Measurements from ENCODE around the gene ANKS1B.
"Not testable (repeated sequence)": the region's sequence is repeated elsewhere in the genome, so short reads cannot be mapped to it uniquely, and the experiment has no call there.

The ANKS1B gene

DNA sequence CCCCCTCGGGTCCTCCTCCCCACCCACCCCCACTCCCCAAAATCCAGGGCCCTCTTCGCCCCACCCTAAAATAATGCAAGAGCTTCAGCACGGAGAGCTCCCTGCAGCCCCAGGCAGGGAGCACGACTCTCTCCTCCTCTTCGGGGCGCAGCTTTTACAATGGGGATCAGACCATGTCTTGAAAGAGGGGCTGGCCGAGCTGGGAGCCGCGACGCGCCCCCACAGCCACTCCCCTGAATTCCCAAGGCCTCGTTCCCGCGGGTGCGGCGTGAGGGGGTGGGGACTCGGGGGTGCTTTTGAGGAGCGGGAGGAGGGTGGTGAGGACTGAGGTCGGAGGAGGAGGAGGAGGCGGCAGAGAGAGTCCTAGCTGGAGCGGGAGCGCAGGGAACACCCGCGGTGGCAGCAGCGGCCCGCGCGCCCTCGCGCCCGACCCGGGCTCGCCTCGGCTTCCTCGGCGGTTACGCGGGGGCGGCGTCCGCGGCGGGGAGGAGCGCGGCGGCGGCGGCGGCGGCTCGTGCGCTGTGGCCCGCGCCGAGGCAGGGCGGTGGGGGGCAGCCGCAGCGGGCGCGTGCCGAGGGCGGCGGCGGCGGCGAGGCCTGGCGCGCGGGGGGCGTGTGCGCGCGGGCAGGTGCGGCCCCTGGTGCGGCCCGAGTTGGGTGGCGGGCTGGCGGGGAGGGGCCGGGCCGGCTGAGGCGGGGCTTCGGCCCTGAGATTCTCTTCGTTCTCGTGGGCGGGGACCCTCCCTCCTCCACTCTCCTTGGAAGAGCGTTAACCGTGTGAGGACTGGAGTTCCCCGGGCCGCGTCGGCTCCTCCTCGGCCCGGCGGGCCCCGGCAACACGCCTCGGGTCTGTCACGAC is at the start of gene ANKS1B:
ANKS1B (minus strand) TSS at position 666 of the 858 bp plus-strand sequence. CDS start 699 bp downstream, outside the sequence.
- no peak within 1 kb of the TSS for H3K27ac Mint-ChIP-seq
- H3K4me1 Mint-ChIP-seq (ENCODE audit: low read depth), result peaks cover 6% of the 10 kb centered on the region
- peaks cover 53% of the 10 kb centered on the region for H3K27me3 Mint-ChIP-seq
- H3K9me3 Mint-ChIP-seq, result no peaks in the 10 kb centered on the region
- intact Hi-C loops (cut with micrococcal nuclease), result no loop called here
- H3K4me3 Mint-ChIP-seq, result peak within 1 kb of the TSS; percentile 69
- H3K36me3 Mint-ChIP-seq (ENCODE audit: low read depth), result no peaks in the 10 kb centered on the region

DNA sequence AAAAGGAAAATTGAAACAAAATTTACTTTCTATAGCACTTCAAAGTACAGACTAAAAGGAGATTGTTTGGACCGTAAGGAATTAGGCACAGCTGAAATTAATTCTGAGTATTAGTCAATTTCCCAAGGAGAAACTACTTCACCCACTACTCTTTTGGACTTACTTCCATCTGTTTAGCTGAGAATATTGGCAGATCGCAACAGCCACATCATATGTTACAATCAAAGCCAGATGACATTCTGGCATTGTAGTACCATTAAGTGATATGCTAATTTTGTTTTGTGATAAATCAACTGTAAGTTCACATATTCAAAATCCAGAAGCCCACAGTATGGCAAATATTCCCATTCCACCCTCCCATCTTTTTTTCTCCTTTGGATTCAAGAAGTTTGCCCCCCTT is 47.1 kb upstream of the ANKS1B start:
- no peaks in the 10 kb centered on the region for H3K9me3 Mint-ChIP-seq
- H3K4me3 Mint-ChIP-seq, result no peak overlapping the region
- no peaks in the 10 kb centered on the region for H3K27me3 Mint-ChIP-seq
- intact Hi-C loops (cut with micrococcal nuclease), result no loop called here
- H3K27ac Mint-ChIP-seq, result no peak overlapping the region
- no peaks in the 10 kb centered on the region for H3K4me1 Mint-ChIP-seq (ENCODE audit: low read depth)
- peaks cover 36% of the 10 kb centered on the region for H3K36me3 Mint-ChIP-seq (ENCODE audit: low read depth)

DNA sequence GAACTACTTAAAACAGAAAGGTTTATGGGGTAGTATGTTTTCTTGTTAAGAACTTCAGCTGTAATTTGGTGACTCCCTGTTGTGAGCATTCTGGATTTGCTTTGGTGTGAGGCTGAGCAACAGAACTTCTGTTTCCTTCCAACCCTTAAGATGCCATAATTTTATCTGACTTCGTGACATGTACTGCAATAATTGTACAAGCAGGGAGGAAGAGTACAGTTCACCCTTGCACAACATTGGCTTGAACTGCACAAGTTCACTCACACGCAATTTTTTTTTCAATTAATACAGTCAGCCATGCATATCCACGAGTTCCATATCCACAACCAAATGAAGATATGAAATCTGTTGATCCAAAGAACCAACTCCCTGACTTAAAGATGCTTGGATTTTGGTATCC is 42.9 kb upstream of the ANKS1B start:
- no peaks in the 10 kb centered on the region for H3K9me3 Mint-ChIP-seq
- H3K36me3 Mint-ChIP-seq (ENCODE audit: low read depth), result peaks cover 12% of the 10 kb centered on the region
- H3K4me1 Mint-ChIP-seq (ENCODE audit: low read depth), result no peaks in the 10 kb centered on the region
- no peak overlapping the region for H3K4me3 Mint-ChIP-seq
- no peak overlapping the region for H3K27ac Mint-ChIP-seq
- intact Hi-C loops (cut with micrococcal nuclease), result no loop called here
- no peaks in the 10 kb centered on the region for H3K27me3 Mint-ChIP-seq

DNA sequence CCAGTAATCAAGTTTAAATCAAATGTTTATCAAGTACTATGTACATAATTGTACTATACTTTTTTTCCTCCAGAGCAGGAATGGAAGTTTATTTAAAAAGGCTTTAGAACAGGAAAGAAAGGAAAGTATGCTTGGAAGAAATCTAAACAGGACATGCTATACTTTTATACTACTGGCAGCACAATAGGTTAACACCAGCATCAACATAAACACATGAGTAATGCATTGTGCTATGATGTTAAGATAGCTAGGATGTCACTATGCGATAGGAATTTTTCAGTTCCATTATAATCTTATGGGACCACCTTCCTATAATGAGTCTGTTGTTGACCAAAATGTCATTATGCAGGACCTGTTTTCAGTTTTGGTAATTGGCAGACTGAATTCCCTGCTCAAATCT is 41.5 kb upstream of the ANKS1B start:
- Mint-ChIP-seq H3K36me3 (ENCODE audit: low read depth) (peaks cover 3% of the 10 kb centered on the region), H3K27me3 (no peaks in the 10 kb centered on the region), H3K4me3 (no peak overlapping the region), H3K9me3 (peaks cover 10% of the 10 kb centered on the region), H3K4me1 (ENCODE audit: low read depth) (no peaks in the 10 kb centered on the region), H3K27ac (no peak overlapping the region)
- intact Hi-C loops (cut with micrococcal nuclease), result no loop called here

DNA sequence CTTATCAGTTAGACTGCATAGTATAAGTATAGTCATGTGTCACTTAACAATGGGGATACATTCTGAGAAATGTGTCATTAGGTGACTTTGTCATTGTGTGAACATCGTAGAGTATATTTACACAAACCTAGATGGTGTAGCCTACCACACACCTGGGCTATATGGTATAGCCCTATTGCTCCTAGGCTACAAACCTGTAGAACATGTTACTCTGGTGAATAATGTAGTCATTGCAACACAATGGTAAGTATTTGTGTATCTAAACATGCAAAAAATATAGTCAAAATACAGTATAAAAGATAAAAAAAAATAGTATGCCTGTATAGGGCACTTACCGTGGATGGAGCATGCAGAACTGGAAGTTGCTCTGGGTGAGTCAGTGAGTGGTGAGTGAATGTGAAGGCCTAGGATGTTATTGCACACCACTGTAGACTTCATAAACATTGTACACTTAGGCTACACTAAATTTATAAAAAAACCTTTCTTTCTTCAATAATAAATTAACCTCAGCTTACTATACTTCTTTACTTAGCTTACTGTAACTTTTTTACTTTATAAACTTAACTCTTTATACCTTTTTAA is 40.3 kb upstream of the ANKS1B start:
- H3K9me3 Mint-ChIP-seq, result peaks cover 10% of the 10 kb centered on the region
- no peaks in the 10 kb centered on the region for H3K4me1 Mint-ChIP-seq (ENCODE audit: low read depth)
- no peaks in the 10 kb centered on the region for H3K36me3 Mint-ChIP-seq (ENCODE audit: low read depth)
- no peaks in the 10 kb centered on the region for H3K27me3 Mint-ChIP-seq
- intact Hi-C loops (cut with micrococcal nuclease), result no loop called here
- H3K27ac Mint-ChIP-seq, result no peak overlapping the region
- no peak overlapping the region for H3K4me3 Mint-ChIP-seq

DNA sequence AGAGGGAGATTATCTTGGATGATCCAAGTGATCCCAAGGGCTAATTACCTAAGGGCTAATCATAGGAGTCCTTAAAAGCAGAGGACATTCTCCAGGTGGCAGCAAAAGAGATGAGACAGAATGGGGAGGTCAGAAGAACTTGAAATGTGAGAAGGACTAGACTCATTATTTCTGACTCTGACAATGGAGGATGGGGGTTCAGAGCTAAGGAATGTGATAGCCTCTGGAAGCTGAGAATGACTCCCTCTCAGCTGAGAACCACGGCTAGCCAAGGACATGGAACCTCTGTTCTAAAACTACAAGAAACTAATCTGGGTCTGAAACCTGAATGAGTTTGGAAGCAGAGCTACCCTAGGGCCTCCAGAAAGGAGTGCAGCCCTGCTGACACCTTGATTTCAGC is 35.6 kb upstream of the ANKS1B start:
- H3K4me1 Mint-ChIP-seq (ENCODE audit: low read depth), result no peaks in the 10 kb centered on the region
- intact Hi-C loops (cut with micrococcal nuclease), result no loop called here
- H3K36me3 Mint-ChIP-seq (ENCODE audit: low read depth), result no peaks in the 10 kb centered on the region
- H3K4me3 Mint-ChIP-seq, result no peak overlapping the region
- H3K27me3 Mint-ChIP-seq, result no peaks in the 10 kb centered on the region
- H3K9me3 Mint-ChIP-seq, result peaks cover 10% of the 10 kb centered on the region
- no peak overlapping the region for H3K27ac Mint-ChIP-seq

DNA sequence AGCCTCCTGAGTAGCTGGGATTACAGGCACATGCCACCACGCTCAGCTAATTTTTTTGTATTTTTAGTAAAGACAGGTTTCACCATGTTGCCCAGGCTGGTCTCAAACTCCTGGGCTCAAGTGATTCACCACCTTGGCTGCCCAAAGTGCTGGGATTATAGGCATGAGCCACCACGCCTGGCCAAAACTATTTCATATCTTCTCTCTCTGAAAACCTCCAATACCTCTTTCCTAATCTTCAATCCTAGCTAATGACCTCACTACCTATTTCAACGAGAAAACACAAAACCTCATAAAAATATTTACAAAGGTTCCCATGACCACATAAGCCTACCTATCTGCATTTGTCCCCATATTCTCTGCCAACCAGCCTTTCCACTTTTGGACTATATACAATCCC is 32.3 kb upstream of the ANKS1B start:
- Mint-ChIP-seq H3K36me3 (ENCODE audit: low read depth) (no peaks in the 10 kb centered on the region), H3K4me1 (ENCODE audit: low read depth) (no peaks in the 10 kb centered on the region), H3K27ac (no peak overlapping the region), H3K9me3 (peaks cover 6% of the 10 kb centered on the region), H3K27me3 (no peaks in the 10 kb centered on the region), H3K4me3 (no peak overlapping the region)
- intact Hi-C loops (cut with micrococcal nuclease), result no loop called here

DNA sequence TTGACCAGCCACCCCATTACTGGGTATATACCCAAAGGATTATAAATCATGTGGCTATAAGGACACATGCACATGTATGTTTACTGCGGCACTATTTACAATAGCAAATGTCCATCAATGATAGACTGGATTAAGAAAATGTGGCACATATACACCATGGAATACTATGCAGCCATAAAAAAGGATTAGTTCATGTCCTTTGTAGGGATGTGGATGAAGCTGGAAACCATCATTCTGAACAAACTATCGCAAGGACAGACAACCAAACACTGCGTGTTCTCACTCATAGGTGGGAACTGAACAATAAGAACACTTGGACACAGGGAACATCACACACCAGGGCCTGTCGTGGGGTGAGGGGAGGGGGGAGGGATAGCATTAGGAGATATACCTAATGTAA is 31.6 kb upstream of the ANKS1B start:
- H3K4me1 Mint-ChIP-seq (ENCODE audit: low read depth); intact Hi-C loops (cut with micrococcal nuclease); H3K27ac Mint-ChIP-seq; H3K27me3 Mint-ChIP-seq; H3K36me3 Mint-ChIP-seq (ENCODE audit: low read depth); H3K9me3 Mint-ChIP-seq; H3K4me3 Mint-ChIP-seq: not testable (repeated sequence)

DNA sequence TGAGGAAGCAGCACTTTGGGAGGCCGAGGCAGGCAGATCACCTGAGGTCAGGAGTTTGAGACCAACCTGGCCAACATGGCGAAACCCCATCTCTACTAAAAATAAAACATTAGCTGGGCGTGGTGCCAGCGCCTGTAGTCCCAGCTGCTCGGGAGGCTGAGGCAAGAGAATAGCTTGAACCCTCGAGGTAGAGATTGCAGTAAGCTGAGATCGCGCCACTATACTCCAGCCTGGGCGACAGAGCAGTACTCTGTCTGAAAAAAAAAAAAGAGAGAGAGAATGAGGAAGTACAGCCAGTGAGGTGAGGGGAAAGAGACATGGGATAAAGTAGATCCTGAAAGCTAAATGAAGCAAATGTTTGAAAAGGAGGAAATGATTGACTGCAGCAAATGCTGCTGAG is 21.1 kb upstream of the ANKS1B start:
- H3K4me1 Mint-ChIP-seq (ENCODE audit: low read depth); intact Hi-C loops (cut with micrococcal nuclease); H3K4me3 Mint-ChIP-seq; H3K27me3 Mint-ChIP-seq; H3K36me3 Mint-ChIP-seq (ENCODE audit: low read depth); H3K27ac Mint-ChIP-seq: not testable (repeated sequence)
- peaks cover 26% of the 10 kb centered on the region for H3K9me3 Mint-ChIP-seq

DNA sequence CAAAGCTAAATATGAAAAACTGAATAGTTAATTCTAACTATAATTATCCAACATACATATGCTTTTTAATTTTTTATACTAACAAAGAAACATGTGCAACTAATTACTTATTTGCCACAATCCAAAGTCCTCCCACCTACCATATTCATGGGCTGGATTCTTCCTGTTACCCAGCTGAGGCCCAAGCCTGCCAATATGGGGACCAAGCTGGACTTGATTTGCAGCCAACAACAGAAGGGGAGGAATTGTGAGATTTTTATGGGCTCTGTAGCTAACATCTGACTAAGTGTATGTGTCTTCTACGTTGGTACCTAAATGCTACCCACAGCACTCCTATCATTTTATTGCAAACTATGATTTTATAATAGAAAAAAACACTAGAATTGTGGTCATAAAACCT is 13.1 kb upstream of the ANKS1B start:
- H3K9me3 Mint-ChIP-seq, result peaks cover 19% of the 10 kb centered on the region

DNA sequence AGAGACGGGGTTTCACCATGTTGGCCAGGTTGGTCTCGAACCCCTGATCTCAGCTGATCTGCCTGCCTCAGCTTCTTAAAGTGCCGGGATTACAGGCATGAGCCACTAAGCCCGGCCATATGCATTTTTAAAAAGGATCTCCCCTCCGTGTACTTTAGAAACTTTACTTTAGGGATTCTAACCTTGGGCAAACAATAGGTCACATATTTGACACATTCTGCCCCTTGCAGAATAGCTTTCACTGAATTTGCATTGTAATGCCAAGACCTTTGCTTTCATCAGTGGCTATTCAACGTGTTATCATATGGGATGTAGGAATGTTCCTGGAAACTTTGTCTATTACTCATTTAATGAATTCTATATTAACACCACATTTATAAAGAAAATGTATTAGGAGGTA is 11.4 kb upstream of the ANKS1B start:
- H3K9me3 Mint-ChIP-seq, result peaks cover 19% of the 10 kb centered on the region
- H3K27me3 Mint-ChIP-seq, result peaks cover 2% of the 10 kb centered on the region
- H3K36me3 Mint-ChIP-seq (ENCODE audit: low read depth), result no peaks in the 10 kb centered on the region
- H3K4me1 Mint-ChIP-seq (ENCODE audit: low read depth), result no peaks in the 10 kb centered on the region
- no peak overlapping the region for H3K4me3 Mint-ChIP-seq
- intact Hi-C loops (cut with micrococcal nuclease), result no loop called here
- H3K27ac Mint-ChIP-seq, result no peak overlapping the region

More for the DNA sequence above, 13.1 kb upstream of the ANKS1B start:
- peaks cover 1% of the 10 kb centered on the region for H3K27me3 Mint-ChIP-seq
- no peak overlapping the region for H3K27ac Mint-ChIP-seq
- intact Hi-C loops (cut with micrococcal nuclease), result no loop called here
- H3K4me3 Mint-ChIP-seq, result no peak overlapping the region
- H3K4me1 Mint-ChIP-seq (ENCODE audit: low read depth), result no peaks in the 10 kb centered on the region
- H3K36me3 Mint-ChIP-seq (ENCODE audit: low read depth), result no peaks in the 10 kb centered on the region

DNA sequence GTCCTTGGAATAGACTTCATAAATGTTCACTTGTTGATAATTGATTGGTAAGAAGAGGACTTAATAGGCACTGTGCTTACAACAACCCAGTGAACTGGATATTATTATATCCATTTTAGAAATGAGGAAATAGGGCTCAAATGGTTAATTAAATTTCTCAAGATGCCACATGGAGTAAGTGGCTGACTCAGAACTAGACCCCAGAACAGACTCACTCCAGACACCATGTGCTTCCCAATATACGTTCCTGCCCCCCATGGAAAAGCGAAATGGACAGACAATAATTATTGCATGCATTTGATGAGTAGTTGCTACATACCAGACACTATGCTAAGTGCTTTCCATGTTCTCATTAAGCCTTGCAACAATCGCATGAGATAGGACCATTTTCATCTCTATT is 895 bp upstream of the ANKS1B start:
- intact Hi-C loops (cut with micrococcal nuclease), result no loop called here
- Mint-ChIP-seq H3K27ac (no peak overlapping the region), H3K4me3 (no peak overlapping the region)

DNA sequence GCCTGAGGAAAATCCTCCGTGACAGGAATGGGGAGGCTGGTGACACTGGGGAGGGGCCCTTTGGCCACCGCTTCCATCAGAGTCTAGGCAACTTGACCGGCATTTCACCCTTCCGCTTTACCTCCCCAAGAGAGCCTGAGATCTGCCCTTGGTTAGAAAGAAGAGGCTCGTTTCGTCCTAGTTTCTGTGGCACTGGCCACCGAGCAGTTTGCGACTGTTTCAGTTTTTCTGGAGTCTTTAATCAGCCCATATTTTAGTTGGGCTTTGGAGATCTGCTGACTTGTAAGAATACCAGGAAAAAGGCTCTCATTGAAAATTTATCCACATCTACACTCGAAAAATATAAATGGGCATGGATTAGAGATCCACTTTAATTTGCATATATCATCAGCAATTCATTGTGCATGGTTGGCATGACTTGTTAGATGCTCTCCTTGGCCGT is 414 bp upstream of the ANKS1B start:
- no peak overlapping the region for H3K27ac Mint-ChIP-seq
- H3K4me3 Mint-ChIP-seq, result peak overlapping the region; percentile 52
- no peaks in the 10 kb centered on the region for H3K36me3 Mint-ChIP-seq (ENCODE audit: low read depth)
- H3K4me1 Mint-ChIP-seq (ENCODE audit: low read depth), result peaks cover 6% of the 10 kb centered on the region
- H3K9me3 Mint-ChIP-seq, result no peaks in the 10 kb centered on the region
- H3K27me3 Mint-ChIP-seq, result peaks cover 51% of the 10 kb centered on the region
- intact Hi-C loops (cut with micrococcal nuclease), result no loop called here

More for the DNA sequence above, 895 bp upstream of the ANKS1B start:
- no peaks in the 10 kb centered on the region for H3K36me3 Mint-ChIP-seq (ENCODE audit: low read depth)
- H3K9me3 Mint-ChIP-seq, result no peaks in the 10 kb centered on the region
- peaks cover 6% of the 10 kb centered on the region for H3K4me1 Mint-ChIP-seq (ENCODE audit: low read depth)
- H3K27me3 Mint-ChIP-seq, result peaks cover 51% of the 10 kb centered on the region

DNA sequence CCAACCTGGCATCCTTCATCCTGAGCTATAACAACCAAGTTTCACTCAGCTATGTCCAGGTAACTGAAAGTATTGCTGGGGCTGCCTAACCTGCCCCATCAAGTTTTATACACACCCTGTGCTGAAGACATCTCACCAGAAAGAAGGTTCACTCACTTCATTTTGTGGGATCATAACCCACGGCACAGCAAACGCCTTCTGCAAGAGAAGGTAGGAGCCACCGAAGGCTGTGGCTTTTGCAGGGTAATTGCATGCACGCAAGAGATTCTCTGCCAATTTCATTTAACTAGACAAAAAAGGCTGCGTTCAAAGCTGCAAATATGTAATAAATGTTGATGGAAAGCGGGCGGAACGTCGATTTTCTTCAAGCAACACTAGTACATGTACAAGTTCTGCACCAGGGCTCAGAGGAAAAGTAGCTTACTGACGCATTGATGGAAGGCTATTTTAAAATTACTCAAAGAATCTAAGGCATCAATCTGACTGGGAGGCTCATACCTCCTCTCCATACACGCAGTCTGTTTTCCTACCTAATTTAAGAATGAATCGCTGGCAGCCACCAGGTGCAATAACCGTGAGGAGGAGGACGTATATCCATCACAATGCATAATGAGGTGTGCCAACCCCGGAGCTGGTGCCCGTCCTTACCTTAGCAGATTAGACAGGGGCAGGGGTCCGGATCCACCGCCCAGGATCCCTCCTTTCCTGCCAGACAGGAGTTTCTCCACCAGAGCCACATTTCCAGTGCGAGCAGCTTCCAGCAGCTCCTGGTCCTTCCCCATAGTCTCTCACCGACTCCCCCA is 1.1 kb downstream of the ANKS1B start:
- intact Hi-C loops (cut with micrococcal nuclease), result no loop called here
- H3K4me3 Mint-ChIP-seq, result peak overlapping the region; percentile 69
- H3K36me3 Mint-ChIP-seq (ENCODE audit: low read depth), result no peaks in the 10 kb centered on the region
- no peaks in the 10 kb centered on the region for H3K9me3 Mint-ChIP-seq
- H3K4me1 Mint-ChIP-seq (ENCODE audit: low read depth), result peaks cover 6% of the 10 kb centered on the region
- H3K27ac Mint-ChIP-seq, result no peak overlapping the region
- H3K27me3 Mint-ChIP-seq, result peaks cover 55% of the 10 kb centered on the region

Data from dendritic cell treated with granulocyte-macrophage colony-stimulating factor and Interleukin-4, amounts not matched to agents 40 ng/mL and 50 ng/mL, for 4 days (primary cell).